Renal cortical epithelial cell (primary cell): Measurements from ENCODE around the gene RCOR1. TPM values are rescaled to one million over a fixed set of nuclear protein-coding genes. Genes with fewer than 3 reads are reported as not detected.

ENCODE experiments used
- DNase-seq: peaks from one replicate; pipeline ENCODE4 v3.0.0-alpha.2; 2011; ENCODE audit warnings: low read depth
- total RNA-seq: library from RNA; depleted of rRNA; stranded (reverse); fragments of >200 nt; gene quantifications from 2 replicates; pipeline ENCODE4 v1.2.3, GENCODE V29; 2014

RCOR1 gene
- total RNA-seq, 1 donor from 2014 or later = 28.0 TPM

DNA sequence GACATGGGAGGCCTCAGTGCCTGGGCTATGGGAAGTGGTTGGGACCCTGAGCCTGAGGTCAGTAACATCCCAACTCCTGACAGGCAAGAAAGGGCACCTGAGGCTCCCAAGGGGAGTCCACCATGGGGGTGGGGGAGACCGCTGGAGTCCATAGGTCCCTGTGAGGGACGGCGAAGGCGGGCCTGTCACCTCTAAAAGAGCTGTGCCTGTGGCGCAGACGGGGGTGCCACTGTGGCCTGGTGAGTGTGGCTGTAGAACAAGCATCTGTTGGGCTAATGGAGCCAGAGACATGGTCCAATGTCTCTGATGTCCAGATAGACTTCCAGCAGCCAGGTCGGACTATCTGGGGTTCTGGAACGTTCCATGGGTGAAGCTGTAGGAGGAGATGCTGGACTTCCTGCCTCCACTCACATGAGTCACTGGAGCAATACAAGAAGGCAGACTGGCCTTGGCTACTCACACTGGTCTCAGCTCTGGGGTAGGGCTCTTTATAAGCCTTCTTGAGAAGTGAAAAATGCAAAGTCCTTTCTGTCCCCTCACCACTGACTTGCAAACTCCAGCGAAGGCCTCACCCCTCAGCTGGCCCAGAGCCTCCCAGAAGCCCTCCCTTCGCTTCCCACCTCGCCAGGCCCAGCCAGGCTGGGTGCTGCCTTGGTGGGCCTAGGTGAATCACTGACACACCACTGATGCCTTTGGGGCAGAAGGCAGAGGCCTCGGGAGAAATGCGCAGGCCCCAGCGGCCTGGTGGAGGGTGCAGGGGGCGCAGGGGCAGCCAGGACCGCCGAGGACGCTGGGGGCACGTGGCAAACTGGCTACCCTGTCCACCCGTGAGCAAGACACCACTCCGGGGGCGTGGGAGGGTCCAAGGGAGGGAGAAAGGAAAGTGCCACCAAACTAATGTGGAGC is 183.7 kb downstream of the RCOR1 start:
- peak; percentile 44 for DNase-seq

DNA sequence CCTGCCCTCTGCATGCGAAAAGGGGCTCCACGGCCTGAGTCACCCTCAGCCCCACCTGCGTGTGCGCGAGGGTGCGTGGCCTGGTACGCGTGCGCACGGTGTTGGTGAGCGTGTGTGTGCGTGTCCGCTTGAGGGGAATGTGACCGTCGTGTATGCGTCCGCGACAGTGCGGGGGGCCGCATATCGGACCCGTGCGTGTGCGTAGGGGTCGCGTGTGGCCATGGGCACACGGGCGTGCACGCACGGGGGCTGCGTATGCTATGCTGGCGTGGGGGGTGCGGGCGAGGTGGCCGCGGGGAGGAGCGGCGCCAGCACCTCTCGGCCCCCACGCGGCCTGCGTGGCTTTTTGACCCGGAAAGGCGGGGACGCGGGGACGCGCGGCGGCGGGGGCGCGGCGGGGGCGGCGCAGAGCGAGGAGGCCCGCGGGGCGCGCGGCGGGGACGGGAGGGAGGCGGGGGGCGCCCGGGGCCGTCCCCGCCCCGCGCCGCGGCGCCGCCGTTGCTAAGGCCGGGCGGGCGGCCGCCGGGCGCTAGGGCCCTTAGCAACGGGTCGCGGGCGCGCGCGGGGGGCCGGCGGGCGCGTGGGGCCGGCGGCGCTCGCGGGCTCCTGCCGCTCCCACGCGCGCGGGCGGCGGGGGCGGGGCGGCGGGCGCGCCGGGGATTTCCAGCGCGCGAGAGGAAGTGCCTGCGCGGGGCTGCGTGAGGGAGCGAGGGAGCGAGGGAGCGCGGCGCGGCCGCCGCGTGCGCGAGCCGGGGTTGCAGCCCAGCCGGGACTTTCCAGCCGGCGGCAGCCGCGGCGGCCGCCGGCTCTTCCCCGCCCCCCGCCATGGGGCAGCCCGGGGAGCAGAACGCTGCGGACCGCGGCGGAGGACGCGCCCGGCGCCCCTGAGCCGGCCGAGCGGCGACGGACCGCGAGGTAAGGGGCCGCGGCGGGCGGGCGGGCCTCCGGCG is 184.6 kb downstream of the RCOR1 start, which contains the start of gene TRAF3:
Gene TRAF3 (plus strand): TSS at position 689 of the 950 bp plus-strand sequence. CDS start 92,753 bp downstream, outside the sequence.
- peak; percentile 35 for DNase-seq

- no peak for DNase-seq
These were observed 185.4 kb downstream of the RCOR1 start for GRCh38 chr14:102777711-102778337.

GRCh38 chr14:102778338-102779083 is 186.1 kb downstream of the RCOR1 start:
- peak; percentile 28 for DNase-seq

- DNase-seq = no peak
These were observed 186.6 kb downstream of the RCOR1 start for GRCh38 chr14:102779084-102779462.

DNA sequence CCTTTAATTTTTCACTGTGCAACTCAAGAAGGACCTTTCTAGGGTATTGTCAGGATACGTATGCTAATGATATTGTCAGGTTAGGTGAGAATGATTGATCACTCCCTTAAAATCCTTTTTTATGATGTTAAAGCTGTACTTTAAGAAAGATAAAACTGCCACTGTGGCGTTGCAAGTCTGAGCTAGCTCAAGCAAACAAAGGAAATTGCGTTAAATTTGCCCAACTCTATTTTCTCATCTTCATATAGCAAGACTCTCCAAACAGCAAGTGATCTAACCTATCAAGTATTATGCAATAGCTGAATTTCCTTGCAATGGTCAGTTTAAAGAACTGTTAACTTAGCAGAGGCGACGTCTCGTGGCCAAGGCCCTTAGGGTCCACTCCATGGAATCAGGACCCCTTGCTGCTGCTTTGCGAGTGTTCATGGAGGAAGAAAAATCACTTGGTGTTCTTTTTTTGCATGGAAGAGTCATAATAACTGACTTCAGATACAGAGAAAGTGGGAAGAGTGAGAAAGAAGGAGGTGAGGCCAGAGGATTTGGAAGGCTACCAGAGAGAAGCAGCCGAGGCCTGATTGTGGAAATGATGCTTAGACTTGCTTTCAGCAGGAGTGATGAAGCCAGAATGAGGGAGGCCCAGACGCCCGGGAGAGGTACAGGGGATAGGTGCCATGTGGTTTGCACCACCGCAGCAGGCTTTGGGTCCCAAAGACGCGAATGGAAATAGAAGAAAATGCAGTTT is 187.3 kb downstream of the RCOR1 start:
- no peak for DNase-seq

Other genes starting within 250 kb of the RCOR1 start
- gene CINP, start 229.8 kb upstream of the RCOR1 start, total RNA-seq = 36.0 and 45.5 TPM in 2 replicates
- 13.7 and 40.1 TPM in 2 replicates for gene TECPR2, start 229.7 kb upstream of the RCOR1 start, total RNA-seq
- gene ANKRD9, start 82.9 kb upstream of the RCOR1 start, total RNA-seq = 26.9 and 54.4 TPM in 2 replicates
- gene TRAF3, start 184.8 kb downstream of the RCOR1 start, total RNA-seq = 40.1 and 59.5 TPM in 2 replicates